SK-MEL-5 (cell line): Measurements from ENCODE around the gene LRRTM1. TPM values are rescaled to one million over a fixed set of nuclear protein-coding genes. Genes with fewer than 3 reads are reported as not detected.

Experiments used
- DNase-seq: peaks from one replicate; pipeline ENCODE4 v3.0.0-alpha.2; 2016; ENCODE audit warnings: low read depth, low spot score
- in situ Hi-C: cut with HindIII; loops from 2 replicates; pipeline ENCODE4 v1.10.0; 2016; ENCODE audit warnings: low sequenced_read_pairs, high pct_unique_total_duplicates, low pct_unique_long_range_greater_than_20kb
- polyA plus RNA-seq, 2 experiments: library from polyadenylated mRNA; depleted of rRNA; stranded (reverse); fragments of >200 nt; gene quantifications; 2 replicates each; pipeline ENCODE4 v1.2.3, GENCODE V29; 2015
- total RNA-seq: library from RNA; depleted of rRNA; stranded (reverse); fragments of >200 nt; shearing (Covaris generic); gene quantifications from 2 replicates; pipeline ENCODE4 v1.2.3, GENCODE V29; 2014; rRNA removed

Gene LRRTM1, protein sequence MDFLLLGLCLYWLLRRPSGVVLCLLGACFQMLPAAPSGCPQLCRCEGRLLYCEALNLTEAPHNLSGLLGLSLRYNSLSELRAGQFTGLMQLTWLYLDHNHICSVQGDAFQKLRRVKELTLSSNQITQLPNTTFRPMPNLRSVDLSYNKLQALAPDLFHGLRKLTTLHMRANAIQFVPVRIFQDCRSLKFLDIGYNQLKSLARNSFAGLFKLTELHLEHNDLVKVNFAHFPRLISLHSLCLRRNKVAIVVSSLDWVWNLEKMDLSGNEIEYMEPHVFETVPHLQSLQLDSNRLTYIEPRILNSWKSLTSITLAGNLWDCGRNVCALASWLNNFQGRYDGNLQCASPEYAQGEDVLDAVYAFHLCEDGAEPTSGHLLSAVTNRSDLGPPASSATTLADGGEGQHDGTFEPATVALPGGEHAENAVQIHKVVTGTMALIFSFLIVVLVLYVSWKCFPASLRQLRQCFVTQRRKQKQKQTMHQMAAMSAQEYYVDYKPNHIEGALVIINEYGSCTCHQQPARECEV
- total RNA-seq: not detected in 2 replicates
- polyA plus RNA-seq (2015; cell fraction: cytosol; rRNA removed): not detected in 2 replicates
- polyA plus RNA-seq (2015; cell fraction: nucleus; rRNA removed): not detected in 2 replicates

DNA sequence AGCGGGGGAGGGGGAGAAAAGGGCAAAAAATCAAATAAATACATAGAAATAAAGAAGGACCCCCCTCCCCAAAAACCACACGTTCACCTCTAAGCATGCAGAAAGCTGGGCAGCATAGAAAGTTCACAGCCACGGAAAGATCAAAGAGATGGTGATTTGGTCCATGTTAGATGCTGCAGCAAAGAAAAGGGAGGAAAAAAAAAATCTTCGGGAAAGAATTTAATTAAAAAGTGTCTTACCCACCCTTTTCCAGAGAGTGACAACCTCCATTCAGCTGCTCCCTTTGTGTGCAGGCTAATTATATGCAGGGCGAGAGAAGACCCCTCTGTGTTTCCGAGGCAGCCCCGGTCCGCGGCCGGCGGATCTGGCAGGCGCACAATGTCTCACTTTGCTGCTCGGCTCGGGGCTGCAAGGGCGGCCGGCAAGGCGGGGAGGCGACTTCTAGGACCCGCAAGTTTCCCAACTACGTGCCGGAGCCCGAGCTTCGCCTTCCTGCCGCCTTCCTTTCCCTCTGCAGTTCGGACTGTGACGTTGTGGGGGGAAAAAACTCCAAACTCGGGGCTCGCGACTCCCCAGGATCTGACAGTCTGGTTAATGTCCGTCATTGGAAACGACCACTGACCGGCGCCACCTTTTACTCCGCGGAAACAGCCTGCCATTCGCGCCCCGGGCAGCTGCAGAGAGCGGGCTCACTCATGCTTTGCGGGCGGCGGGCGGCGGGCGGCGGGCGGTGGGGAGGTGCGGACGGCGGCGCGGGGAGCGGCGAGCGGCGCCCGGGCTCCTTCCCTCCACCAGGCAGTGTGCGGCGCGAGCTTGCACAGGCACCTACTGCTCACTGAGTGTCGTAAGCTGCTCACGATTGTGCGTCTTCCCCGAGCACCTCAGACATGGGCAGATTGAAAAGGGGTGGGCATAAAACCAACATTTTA lies at the start of gene LRRTM1:
TSS of gene LRRTM1 (minus strand) at position 844 of the 929 bp plus-strand sequence. CDS start 933 bp downstream, outside the sequence.
- no peak for DNase-seq
- in situ Hi-C loops: no loop called here

DNA sequence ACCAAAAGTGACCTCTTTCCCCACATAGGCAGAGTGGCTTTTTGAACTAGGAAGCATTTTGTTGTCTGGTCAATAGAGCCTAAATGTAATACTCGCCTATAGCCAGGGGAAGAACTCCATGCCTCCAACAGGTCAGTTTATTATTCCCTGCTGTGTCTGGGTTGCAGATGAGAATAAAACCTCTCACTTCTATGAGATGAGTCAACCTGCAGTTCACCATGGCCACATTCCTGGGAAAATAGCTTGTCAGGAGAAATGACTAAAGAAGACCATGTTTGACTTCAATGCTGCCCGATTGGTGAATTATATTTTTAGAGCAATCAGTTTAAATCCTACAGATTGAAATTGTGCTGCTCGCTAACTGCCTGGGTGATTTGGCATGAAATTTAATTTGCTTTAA lies 46.7 kb upstream of the LRRTM1 start:
- in situ Hi-C loops: no loop called here

DNA sequence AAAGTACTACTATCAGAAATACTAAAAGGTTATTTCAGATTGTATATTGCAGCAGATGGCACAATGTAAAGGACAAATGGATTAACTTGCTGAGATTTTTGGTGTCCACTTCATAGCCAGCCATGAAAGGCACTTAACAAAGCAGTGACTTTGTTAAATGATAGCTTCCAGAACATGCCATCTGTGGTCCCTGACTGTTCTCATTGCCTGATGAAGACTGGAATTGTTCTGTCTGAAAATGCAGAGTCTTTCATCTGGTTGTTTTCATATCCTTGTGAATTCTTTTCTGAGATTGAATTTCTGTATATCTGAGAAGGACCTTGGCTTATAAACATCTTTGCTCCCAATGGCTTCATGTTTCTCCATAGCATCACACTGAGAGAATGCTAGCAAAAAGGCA lies 44.4 kb upstream of the LRRTM1 start:
- in situ Hi-C loops: no loop called here
- DNase-seq: no peak

More for the DNA sequence above, 46.7 kb upstream of the LRRTM1 start:
- DNase-seq: no peak

DNA sequence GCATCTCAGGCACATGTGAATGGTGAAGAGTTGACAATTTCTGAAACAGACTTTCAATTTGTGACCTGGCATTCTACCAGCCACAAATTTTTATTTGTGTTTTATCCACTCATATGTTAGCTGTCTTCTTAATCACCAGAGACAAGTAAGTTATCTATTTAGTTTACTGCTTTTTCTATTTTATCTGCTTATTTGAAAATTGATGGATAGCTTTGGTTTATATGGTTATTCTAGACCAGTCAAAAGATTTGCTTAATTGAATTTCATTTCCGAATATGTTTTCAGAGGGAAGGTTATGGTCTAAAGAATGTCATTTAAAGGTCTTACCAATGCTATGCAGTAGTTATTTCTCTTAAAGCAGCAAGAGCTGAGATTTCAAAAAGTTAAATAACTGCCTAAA lies 43.5 kb upstream of the LRRTM1 start:
- in situ Hi-C loops: no loop called here
- no peak for DNase-seq

DNA sequence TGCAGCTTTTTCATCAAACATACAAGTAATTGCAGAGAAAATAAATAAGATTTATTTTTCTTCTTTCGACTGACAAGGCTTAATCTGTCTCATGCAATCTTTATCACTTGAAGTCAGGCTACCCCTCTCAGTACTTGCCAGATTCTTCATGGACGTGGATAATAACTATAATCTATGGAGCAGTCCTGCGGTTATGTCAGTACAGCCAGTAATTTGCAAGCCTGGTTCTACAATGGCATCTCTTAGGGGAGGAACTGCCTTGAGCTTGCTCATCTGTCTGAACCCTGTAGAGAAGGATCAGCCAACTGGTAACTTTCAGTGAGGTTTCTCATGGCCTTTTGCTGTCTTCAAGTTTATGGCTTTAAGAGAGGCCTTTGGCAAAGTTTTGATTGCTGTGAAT lies 35.5 kb upstream of the LRRTM1 start:
- in situ Hi-C loops: no loop called here

DNA sequence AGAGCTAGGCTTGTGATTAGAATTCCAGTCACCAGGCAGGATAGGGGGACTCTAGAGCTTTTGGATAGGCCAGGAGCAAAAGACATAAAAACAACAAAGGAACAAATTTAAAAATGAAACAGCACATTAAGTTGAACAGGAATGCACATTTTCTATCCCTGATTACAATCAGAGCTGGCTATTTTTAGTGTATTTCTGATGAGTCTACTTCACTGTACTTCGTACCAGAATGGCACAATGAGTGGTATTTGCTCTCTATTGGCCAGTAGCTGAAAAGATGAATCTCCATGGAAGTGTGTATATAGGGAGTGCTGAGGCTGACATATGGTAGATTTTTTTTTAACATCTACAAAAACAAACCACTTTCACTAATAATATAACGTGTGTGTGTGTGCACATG lies 34.2 kb upstream of the LRRTM1 start:
- in situ Hi-C loops: no loop called here

More for the DNA sequence above, 35.5 kb upstream of the LRRTM1 start:
- DNase-seq: no peak

DNA sequence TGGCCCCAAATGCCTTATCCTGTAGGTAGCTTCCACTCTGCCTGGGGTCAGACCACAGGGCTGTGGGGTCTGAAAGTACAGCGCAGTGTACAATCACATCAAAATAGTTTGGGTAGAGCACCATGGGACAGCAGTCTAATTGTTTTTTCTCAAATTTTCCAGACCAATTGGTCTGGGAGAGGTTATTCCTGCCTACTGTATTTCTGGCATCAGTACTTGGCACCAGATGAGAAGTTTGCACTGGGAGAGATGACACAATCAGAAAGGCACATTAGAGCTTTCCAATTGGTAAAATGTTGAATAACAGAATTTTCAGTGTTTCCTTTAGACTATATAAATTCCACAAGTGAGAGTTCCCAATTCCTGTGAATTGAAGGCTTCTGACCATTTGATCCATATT lies 30.9 kb upstream of the LRRTM1 start:
- in situ Hi-C loops: no loop called here
- no peak for DNase-seq

More for the DNA sequence above, 34.2 kb upstream of the LRRTM1 start:
- no peak for DNase-seq

DNA sequence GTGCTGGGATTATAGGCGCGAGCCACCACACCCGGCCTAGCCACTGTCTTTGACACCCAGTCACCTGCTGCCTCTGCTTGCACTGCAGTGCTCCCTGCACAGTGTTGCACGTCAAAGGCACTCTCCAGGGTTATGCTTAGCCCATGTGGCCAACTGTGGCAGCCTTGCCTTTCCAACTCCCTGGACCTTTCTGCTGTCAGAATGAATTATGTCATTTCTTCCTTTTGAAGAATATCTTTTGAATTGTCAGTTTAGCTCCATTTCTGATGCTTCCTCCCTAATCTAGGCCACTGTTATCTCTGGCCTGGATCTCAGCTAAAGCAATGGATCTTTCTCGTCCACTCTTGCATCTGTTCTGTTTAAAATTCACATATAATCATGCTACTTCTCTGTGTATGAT lies 29.3 kb upstream of the LRRTM1 start:
- DNase-seq: no peak
- in situ Hi-C loops: no loop called here

DNA sequence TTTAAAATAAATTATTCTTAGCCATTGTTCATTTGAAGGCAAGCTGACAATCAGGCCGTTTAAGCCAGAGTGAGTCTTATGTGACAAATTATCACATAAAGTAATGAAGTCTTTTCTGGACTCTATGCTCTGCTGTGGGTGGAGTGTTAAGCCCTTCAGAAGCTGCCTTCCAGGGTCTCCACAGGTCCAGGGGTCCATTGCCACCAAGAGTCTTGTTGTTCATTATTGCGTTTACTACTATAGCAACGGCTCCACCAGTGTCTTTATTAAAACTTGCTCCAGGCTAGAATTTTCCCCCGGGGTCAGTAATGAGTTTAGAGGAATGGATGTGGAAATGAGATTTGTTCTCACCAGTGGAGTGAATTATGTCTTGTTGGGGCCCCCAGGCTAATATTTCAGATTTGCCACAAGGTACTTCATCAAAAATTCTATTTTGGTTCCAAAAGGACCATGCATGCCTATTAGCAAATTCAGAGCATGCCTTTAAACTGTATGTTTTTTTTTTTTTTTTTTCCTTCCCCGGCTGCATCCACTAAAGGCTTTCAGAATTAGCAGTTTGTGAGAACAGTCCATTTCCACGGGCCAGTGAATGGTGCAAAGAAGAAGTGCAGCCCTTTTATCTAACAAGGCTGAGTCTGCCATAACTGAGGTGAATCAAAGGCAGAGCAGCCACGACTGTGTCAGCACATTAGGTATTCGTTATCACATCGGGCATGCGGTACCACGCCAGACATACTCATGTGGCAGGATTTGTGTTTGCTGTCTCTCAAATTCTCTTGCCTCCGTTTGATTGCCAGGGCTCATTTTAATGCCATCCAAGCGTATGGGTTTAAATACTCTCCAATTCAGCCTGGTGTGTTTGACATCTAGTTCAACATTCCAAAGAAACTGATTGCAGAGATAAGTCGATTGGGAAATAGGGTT lies 26.2 kb upstream of the LRRTM1 start:
- in situ Hi-C loops: no loop called here
- DNase-seq: no peak

DNA sequence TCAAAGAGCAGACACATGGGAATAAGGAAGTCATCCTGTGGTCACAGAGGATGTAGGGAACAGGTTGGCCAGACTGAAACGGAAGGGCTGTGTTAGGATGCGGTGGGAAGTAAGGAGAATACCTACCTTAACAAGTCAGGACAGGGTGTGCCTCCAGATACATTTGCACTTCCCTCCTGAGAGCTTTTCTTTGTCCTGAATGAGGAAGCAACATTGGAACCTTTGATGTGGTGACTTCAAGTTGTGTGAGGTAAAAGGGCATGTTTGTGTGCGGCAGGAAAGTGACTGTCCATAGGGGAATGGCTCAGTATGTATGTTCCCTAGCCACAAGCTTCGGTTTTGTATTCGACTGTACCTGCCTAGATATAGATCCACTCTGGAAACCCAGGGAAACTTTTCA lies 24.9 kb upstream of the LRRTM1 start:
- in situ Hi-C loops: no loop called here

DNA sequence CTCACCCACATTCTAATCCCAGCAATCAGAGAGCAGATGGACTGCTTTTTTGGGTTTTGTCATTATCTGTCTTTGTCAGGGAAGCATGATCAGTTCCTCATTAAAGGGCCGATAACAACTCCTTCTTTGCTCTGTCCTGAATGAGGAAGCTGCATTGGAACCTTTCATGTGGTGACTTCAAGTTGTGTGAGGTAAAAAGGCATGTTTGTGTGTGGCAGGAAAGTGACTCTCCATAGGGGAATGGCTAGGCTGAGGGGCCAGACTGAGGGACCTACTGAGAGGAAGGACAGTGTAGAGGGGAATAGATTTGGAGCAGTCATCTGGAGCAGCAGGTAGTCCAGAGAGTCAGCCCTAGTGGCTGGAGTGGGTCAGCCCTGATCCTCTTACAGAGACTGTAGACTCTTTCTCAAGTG lies 23.6 kb upstream of the LRRTM1 start:
- no peak for DNase-seq
- in situ Hi-C loops: no loop called here

More for the DNA sequence above, 24.9 kb upstream of the LRRTM1 start:
- DNase-seq: no peak

DNA sequence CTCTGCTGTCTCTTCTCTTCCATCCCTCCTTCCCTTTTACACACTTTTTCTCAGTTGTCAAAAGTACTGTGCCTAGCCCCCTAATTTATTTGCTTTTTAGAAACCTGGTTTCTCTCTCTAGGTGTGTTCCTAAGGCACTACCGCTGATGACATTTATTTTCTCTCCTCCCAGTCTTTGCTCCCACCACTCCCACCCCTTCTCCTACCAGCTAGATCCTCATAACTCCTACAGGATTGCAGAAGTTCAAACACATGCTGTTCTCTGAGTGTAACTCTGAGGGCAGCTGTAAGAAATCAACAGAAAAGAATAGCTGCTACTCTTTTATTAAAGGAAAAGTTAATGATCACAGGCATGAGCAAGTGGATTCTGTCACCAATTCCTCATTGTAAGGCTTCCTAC lies 22.3 kb upstream of the LRRTM1 start:
- DNase-seq: no peak

DNA sequence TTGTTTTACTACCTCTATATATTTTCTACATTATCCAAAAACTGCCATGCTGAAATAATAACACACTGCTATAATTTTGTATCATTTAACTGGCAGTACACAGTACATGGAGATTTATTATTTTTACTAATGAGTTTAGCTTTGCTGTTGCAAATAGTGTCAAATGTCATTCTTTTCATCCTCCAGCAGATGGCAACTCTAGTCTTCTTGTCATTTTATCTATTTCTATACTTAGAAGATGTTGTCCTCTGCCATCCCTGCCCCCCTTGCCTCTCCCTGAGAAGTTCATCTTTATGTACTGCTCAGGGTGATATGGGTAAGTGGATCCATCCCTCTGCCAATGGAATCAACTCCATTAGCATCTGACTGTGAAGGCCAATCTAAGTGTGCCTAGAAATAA lies 21.7 kb upstream of the LRRTM1 start:
- in situ Hi-C loops: no loop called here

More for the DNA sequence above, 22.3 kb upstream of the LRRTM1 start:
- in situ Hi-C loops: no loop called here

DNA sequence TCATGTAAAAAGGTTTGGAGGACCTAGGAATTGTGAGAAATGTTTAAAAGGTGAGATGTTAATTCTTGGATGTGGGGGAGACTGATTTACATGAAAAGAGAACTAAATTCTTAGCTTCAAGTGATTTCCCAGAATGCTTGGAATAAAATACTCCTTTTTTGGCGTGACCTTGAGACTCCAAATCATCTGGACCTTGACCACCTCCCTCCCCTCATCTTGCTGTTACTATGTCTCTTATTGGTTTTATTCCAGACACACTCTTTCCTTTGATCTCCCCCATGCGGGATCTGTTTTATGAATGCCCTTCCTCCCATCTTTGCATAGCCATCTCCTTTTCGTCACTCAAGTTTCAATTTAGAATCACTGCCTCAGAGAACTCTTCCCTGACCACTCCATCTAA lies 20.0 kb upstream of the LRRTM1 start:
- in situ Hi-C loops: no loop called here

More for the DNA sequence above, 21.7 kb upstream of the LRRTM1 start:
- DNase-seq: peak; percentile 69

DNA sequence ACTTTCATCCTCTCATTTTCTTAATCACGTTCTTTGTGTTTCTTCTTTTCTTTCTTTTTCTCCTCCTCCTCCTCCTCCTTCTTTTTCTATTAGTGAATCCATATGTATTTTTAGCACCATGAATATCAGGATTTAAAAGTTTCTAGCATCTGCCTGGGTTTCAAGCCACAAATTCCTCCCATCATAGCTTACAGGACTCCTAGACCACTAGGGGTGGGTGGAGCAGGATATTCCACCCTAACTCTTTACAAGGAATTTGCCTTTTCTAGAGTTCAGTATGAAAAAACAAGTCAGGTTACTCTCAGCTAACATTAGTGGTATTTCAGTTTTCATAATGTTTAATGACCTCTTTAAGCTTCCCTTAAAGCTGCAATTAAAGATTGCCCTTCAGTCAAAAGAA lies 19.1 kb upstream of the LRRTM1 start:
- in situ Hi-C loops: no loop called here

More for the DNA sequence above, 20.0 kb upstream of the LRRTM1 start:
- DNase-seq: no peak

DNA sequence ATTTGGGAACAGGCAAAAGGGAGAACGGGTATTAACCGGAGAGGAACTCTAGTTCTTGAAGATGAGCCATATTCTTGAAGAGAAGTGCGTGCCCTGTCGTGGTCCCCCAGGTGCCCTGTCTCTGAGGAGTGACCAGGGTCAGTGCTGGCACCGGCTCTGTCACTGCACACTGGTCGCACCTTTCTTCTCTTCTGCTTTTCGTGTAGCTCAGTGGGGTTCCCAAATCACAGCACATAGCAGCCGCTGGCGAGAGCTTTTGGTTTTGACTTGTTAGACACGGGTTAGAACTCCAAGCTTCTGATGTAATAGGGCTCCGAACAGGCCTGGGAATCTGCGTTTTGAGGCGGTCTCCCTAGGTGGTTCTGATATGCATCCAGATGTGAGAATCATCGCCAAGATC lies 18.4 kb upstream of the LRRTM1 start:
- in situ Hi-C loops: no loop called here

More for the DNA sequence above, 19.1 kb upstream of the LRRTM1 start:
- no peak for DNase-seq

DNA sequence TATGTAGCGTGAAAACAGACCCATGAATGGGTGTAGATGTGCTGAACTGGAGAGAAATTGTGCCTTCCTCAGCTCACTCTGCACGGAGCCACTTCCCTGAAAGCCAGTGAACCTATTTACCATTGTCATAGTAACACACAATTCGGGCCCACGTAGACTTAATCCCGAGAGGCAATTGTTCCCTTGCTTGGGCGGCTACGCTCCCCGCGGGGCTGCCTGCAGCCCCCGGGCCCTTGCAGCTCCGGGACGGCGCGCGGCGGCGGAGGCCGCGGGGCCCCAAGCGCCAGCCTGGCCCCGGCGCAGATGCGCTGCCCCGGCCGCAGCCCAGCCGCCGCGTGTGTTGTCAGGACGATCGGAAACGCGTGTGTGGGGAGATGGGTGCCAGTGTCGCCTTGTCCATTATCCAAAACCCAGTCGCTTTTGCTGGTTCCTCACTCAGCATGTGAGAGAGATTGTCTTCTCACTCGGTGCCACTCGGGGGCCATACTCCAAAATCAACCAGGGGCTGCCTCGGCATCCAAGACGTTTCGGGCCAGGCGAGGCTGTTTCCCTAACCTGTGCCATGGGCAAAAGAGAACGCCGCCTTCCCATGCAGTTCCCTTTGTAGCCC lies 17.9 kb upstream of the LRRTM1 start:
- DNase-seq: no peak
- in situ Hi-C loops: no loop called here

More for the DNA sequence above, 18.4 kb upstream of the LRRTM1 start:
- no peak for DNase-seq
